Glomerular endothelial cell (primary cell): ENCODE measurements around the gene SH3PXD2A. TPM values are rescaled to one million over a fixed set of nuclear protein-coding genes. Genes with fewer than 3 reads are reported as not detected.

ENCODE experiments used
- DNase-seq: peaks from one replicate; pipeline ENCODE4 v3.0.0-alpha.2; 2011; ENCODE audit warnings: low read depth, low spot score; ENCODE audit errors: extremely low read depth
- total RNA-seq: library from RNA; depleted of rRNA; stranded (reverse); fragments of >200 nt; gene quantifications from 2 replicates; pipeline ENCODE4 v1.2.3, GENCODE V29; 2015

The SH3PXD2A gene
- total RNA-seq, 1 donor from 2014 or later = 24.9 TPM

DNA sequence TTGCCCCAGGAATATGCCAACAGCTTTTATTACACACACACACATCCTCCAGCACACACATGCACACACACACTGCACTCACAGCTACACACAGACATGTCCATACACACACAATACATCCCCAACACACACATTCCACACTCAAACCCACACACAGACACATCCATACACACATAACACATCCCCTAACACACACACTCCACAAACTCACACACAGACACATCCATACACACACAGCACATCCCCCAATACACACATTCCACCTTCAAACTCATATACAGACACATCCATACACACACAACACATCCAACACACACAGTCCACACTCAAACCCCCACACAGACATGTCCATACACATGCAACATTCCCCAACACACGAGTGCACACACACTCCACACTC is 19.1 kb downstream of the SH3PXD2A start:
- DNase-seq = no peak

DNA sequence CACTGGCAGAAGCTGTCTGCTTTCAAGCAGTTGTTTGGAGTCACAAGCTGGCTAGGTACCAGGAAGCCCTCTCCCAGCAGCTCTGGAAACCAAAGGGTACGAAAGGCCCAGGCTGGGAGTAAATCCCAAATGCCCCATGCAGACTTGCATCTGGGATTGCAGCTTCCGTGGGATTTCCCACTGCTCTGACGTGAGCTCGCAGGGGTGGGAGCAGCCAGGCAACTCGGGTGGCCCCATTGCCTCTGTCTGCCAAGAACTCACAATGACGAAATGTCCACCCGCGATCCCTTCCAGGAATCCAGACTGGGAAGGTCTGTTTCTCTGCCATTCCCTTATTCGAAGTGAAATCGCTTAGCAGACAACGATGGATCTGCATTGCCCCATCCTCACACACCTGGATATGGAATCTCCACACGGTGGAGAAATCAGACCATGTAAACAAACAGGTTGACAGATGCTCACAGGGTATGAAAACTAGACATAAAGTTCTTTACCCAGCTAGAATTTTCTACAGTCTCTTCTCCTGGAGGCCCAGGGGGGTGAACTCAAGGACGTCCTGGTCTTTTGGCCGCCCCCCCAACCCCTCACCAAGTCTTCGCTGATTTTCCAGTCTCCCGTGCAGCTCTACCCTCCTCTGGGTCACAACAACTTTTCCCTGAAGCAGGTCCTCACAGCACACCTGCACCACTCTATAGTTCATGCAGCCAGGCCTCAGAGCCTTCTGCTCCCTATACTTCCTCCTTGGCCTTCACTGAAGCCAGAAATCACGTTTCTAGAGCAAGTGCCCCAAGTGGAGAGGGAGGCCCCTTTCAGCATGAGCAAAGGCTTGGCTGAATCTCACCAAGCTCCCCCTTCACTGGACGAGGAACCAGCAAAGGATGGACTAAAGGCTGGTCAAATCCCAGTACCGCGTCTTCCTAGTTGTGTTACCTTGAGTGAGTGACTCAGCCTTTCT is 20.0 kb downstream of the SH3PXD2A start:
- no peak for DNase-seq

DNA sequence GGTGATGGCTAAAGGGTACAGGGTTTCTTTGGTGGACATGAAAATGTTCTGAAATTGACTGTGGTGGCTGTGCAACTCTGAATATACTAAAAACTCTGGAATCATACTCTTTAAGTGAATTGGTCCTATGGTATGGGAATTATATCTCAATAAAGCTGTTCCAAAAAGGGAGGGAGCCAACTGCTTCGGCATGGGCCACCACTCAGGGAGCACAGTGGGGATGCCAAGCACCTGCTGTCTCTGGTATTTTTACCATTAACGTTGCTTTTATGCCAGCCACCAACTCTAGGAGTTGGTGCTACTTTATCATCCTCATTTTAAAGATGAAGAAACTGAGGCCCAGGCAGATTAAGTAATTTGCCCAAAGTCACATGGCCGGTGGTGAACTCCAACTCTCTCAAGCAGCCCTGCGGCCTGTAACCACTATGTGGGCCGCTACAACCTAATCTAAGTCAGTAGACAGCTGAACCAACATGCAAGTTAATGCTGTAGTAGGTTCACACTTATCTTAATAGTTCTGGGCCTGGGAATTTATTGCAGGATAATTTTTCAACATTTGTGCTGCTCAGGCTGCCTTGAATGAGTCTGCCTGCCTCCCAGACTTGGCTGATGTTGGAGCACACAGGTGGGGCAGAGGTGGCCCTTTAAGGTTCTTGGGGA is 20.8 kb downstream of the SH3PXD2A start:
- no peak for DNase-seq

GRCh38 chr10:103833731-103834365 is 21.5 kb downstream of the SH3PXD2A start:
- DNase-seq = no peak

GRCh38 chr10:103832806-103833205 is 22.6 kb downstream of the SH3PXD2A start:
- DNase-seq = no peak

DNA sequence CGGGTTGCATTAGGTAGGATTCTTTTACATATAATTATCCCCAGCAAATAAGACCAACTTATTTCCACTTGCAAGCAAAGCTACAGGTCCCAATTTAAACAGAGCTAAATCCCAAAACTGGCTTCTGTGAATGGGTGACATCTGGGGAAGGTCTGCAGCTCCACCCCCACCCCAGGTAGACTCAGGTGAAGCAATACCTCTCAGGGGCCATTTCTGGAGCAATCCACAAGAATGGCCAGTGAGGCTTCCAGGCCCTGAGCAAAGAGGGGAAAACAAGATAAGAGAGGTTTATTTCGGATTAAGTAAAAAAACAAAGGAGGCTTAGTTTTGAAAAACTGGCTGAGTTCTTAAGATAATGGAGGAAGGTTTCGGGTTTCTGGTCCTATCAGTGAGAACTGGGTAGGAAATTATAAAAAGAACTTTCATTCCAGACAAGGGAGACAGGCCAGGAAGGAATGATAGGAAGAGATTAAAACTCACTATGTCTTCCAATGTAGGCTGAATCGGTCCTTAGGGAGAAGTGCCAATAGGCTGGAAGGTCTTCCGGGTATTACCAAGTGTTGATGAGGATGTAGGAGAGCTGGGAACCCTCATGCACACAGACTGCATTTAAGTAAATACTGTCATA is 25.4 kb downstream of the SH3PXD2A start:
- no peak for DNase-seq

DNA sequence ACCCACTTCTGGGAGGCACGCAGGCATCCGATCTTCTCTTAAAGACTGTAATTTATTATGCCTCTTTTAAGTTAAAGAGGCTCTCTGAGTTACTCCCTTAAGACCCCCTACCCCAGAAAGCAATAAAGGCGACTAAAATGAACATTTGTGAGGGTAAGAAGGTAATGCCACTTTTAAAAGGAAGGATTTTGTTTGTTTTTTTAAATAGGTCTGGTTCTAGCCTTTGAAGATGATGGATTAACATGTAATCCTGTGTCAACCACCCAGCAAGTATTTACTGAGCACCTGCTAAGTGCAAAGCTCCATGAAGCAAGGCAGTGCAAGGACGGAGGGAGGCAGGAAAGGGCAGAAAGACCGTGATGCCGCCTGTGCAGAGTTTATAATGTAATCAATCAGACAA is 26.1 kb downstream of the SH3PXD2A start:
- DNase-seq = no peak

GRCh38 chr10:103828587-103829197 is 26.7 kb downstream of the SH3PXD2A start:
- DNase-seq = no peak

GRCh38 chr10:103828107-103828506 is 27.3 kb downstream of the SH3PXD2A start:
- DNase-seq = no peak

GRCh38 chr10:103826885-103827284 is 28.5 kb downstream of the SH3PXD2A start:
- DNase-seq = no peak

GRCh38 chr10:103824281-103824680 is 31.1 kb downstream of the SH3PXD2A start:
- DNase-seq = no peak

- DNase-seq = no peak
These were observed 31.6 kb downstream of the SH3PXD2A start for GRCh38 chr10:103823706-103824272.

DNA sequence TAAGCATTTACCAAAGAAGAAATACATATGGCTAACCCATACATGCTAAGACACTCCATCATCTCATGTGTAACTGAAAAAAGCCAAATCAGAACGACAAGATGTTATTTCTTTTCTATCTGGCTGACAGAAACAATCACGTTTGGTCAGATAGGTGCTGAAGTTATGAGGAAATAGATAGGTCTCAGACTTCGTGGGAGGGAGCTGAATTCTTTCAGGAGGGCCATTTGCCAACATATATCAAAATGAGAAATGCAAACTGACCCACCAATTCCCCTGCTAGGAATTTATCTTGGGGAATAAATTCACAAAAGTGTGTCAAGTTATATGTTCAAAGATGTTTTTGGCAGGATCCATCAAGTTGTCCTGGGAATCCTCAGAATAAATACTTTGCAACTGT is 32.6 kb downstream of the SH3PXD2A start:
- DNase-seq = no peak

GRCh38 chr10:103822107-103822716 is 33.2 kb downstream of the SH3PXD2A start:
- DNase-seq = no peak

GRCh38 chr10:103820101-103821062 is 35.0 kb downstream of the SH3PXD2A start:
- DNase-seq = no peak

- no peak for DNase-seq
These were observed 35.9 kb downstream of the SH3PXD2A start for GRCh38 chr10:103819493-103819892.

GRCh38 chr10:103818765-103819374 is 36.5 kb downstream of the SH3PXD2A start:
- no peak for DNase-seq

- DNase-seq = no peak
These were observed 37.3 kb downstream of the SH3PXD2A start for GRCh38 chr10:103818105-103818504.
